C4-2B (cell line): Measurements from ENCODE around the gene SH3GLB2.
"Not testable (repeated sequence)": the region's sequence is repeated elsewhere in the genome, so short reads cannot be mapped to it uniquely, and the experiment has no call there.

ENCODE experiments used
- H3K27ac ChIP-seq: fragments of 450-650 bp; 2 replicates; pipeline ENCODE4 v1.5.1; 2017
- CTCF ChIP-seq: fragments of 450-650 bp; conservative IDR thresholded peaks from 2 replicates; pipeline ENCODE4 v1.5.1; 2017; ENCODE audit warnings: mild to moderate bottlenecking
- ZFX ChIP-seq: fragments of 450-650 bp; IDR thresholded peaks from 2 replicates; pipeline ENCODE4 v1.6.1; 2017

The SH3GLB2 gene

GRCh38 chr9:129008986-129009583, 19.0 kb downstream of the SH3GLB2 start:
- no peak for TF ChIP-seq CTCF
- TF ChIP-seq ZFX = no peak
- H3K27ac ChIP-seq = no peak overlapping the region

GRCh38 chr9:129008469-129008965, 19.6 kb downstream of the SH3GLB2 start:
- H3K27ac ChIP-seq = no peak overlapping the region
- TF ChIP-seq ZFX (no peak), CTCF (no peak)

GRCh38 chr9:129007766-129008468, 20.2 kb downstream of the SH3GLB2 start:
- H3K27ac ChIP-seq = no peak overlapping the region
- no peak for TF ChIP-seq CTCF
- no peak for TF ChIP-seq ZFX

GRCh38 chr9:129007035-129007765, 20.9 kb downstream of the SH3GLB2 start:
- TF ChIP-seq ZFX = no peak
- peak; percentile 68; the same call in 1 of the 2 replicates for TF ChIP-seq CTCF
- no peak overlapping the region for H3K27ac ChIP-seq

- H3K27ac ChIP-seq = no peak overlapping the region
- TF ChIP-seq CTCF = peak; percentile 95
- no peak for TF ChIP-seq ZFX
Measured at GRCh38 chr9:129006328-129007034, 21.6 kb downstream of the SH3GLB2 start.

- TF ChIP-seq ZFX (no peak), CTCF (no peak)
- no peak overlapping the region for H3K27ac ChIP-seq
Measured at GRCh38 chr9:129005336-129005997, 22.7 kb downstream of the SH3GLB2 start.

GRCh38 chr9:129004173-129004572, 24.0 kb downstream of the SH3GLB2 start:
- H3K27ac ChIP-seq = not testable (repeated sequence)
